ENCODE results near the gene MAD1L1. TPM values are rescaled to one million over a fixed set of nuclear protein-coding genes. Genes with fewer than 3 reads are reported as not detected.

MAD1L1 gene
- total RNA-seq, 1 experiment from 2014 or later: 163 TPM

DNA sequence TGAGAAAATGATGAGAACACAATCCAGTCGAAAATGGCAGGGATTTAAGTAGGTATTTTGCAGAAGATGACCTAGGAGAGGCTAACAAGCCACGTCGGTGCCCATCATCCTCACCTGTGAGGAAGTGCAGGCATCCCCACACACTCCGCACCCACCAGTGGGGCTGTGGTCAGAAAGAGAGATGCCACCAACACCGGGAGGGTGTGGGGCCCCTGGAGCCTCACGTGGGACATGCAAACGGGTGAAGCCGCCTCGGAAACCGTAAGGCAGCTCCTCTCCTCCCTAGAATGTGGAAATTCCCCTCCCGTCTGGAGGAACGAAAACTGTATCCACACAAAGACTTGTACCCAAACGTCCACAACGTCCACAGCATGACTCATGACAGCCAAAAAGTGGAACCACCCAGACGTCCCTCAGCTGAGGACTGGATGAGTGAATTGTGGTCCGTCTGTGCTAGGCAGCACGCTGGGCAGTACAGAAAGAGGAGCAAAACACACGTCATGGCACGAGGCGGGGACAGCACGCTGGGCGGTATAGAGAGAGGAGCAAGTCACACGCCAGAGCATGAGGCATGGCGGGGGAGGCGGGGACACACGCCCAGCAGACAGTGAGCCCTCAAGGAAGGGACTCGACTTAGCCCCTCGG lies 316.7 kb downstream of the MAD1L1 start:
- in situ Hi-C loops (cut with HindIII; ENCODE audit: low sequenced_read_pairs): no loop called here
- no peak for DNase-seq (ENCODE audit: low spot score)

DNA sequence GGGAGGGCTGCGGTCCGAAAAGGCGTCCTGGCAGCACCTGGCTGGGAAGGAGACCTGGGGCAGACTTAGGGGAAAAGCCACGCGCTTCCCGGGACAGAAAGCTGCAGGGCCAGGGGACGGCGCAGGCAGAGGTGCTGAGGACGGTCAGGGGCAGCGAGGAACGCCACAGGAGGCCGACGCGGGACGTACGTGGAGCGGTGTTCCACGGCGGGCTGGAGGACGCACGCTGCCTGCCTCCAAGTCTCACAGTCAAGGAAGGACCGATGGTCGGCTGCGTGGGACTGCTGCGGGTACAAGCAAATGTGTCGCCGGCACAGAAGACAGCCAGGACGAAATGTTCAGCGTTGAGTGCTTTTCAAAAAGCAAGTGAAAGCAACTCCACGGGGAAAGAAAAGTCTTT lies 317.4 kb downstream of the MAD1L1 start:
- no peak for DNase-seq (ENCODE audit: low spot score)
- in situ Hi-C loops (cut with HindIII; ENCODE audit: low sequenced_read_pairs): no loop called here

DNA sequence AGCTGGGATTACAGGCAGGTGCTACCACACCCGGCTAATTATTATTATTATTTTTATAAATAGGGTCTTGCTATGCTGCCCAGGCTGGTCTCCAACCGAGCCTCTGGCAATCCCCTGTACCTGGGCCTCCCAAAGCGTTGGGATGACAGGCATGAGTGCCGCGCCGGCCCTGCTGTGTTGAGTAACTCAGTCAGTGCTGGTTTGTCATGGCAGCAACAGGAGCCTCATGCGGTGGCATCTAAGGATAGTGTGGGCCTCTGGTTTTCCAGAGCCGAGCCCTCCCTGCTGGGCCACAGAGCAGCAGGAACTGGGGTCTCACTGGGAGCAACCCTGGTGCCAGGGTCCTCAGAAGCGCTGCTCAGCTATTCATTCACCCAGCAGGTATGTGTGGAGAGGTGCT lies 318.0 kb downstream of the MAD1L1 start:
- in situ Hi-C loops (cut with HindIII; ENCODE audit: low sequenced_read_pairs): no loop called here
- DNase-seq (ENCODE audit: low spot score): no peak

DNA sequence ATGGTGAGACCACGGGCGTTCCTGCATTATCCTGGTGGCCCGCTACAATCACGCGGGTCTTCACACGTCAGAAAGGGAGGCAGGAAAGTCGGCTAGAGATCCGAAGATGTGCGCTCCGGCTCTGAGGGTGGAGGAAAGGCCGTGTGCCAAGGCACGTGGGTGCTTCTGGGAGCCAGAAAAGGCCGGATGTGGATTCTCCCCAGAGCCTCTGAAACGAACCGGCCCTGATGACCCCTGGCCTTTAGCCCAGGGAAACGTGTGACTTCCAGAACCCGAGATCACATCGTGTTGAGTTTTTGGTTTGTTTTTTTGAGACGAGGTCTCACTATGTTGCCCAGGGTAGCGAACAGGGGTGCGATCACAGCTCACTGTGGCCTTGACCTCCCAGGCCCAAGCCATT lies 318.4 kb downstream of the MAD1L1 start:
- in situ Hi-C loops (cut with HindIII; ENCODE audit: low sequenced_read_pairs): no loop called here
- DNase-seq (ENCODE audit: low spot score): no peak

DNA sequence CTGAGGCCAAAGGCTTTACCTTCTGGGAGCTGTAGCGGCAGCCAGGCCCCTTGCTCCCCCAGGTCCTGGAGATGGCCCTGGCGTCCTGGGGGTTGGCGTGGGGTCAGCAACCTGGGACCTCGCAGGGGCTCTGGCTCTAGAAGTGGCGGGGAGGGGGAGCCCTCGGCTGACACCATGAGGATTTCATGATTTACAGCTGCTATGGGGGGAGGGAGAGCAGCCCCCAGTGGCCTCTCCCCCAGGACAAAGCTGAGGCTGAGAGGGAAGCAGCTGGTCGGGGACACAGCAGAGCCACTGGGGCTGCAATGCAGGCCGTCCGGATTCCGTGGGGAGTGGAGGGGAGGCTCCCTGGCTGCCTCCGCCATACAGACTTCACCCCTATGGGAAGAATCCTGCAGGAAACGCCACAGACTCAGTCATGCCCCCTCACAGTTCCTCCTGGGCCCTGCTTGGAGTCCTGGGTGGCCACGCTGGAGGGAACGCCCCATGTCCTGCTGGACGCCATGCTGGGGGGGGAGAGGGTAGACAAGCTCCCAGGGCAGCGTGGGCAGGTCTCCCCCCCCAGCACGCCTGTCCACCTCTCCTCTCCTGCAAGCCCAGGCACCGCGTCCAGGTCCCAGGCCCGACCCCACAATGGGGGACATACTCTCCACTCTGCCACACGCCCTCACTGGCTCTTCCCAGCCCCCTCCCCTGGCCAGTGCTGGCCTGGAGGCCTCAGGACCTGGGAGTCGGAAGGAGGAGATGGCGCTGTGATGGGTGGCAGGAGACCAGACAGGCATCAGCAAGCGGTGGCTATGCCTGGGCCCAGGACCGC lies 319.1 kb downstream of the MAD1L1 start:
- DNase-seq (ENCODE audit: low spot score): no peak
- in situ Hi-C loops (cut with HindIII; ENCODE audit: low sequenced_read_pairs): no loop called here

DNA sequence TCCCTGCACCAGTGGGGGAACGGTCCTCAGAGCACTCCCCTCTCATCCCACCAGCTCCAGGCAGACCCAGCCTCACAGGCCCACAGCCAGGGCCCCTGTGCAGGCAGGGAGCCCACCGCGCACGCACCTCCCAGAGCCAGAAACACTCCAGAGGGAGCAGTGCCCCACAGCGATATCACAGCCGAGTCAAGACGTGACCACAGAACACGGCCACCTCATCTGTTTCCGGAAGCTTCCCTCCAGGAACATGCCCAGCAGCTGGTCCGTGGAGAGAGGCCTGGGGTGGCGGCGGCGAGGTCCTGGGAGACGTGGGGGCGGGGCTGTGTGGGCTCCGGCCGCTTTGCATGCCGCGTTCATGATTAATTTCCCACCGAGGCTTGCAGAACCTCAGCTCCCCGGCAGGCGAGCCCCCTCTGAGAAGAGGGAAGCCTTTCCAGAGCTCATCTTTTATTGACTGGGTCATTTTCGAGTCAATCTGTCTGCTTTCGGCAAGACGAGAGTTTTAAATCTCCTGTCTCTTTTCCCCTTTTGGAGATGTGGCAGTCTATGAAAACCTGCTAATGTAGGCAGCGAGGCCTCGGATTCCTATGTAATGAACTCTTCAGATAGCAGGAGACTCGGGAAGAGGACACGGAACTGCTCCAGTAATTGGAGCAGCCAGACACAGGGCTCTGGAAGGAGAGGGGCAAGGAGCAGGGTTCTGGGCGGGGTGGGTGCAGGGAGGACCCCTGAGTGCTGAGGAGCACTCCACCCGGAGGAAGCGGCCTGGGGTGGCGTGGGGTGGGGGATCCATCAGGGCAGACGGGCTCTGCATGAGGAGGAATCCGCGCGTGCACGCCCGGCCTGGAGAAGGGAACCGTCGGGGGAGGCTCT lies 319.9 kb downstream of the MAD1L1 start:
- in situ Hi-C loops (cut with HindIII; ENCODE audit: low sequenced_read_pairs): no loop called here
- DNase-seq (ENCODE audit: low spot score): no peak

DNA sequence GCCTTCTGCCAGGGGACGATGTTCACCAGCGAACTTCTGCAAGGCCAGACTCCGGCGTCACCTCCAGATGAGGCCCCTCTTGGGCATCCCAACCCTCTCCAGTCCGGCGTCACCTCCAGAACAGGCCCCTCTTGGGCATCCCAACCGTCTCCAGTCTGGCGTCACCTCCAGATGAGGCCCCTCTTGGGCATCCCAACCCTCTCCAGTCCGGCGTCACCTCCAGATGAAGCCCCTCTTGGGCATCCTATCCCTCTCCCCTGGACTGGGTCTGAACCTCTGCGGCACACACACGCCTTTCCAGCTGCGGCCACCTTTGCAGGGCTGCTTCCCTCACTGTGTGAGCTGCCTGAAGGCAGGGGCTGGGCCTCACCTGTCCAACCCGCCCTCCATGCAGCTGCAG lies 321.2 kb downstream of the MAD1L1 start:
- in situ Hi-C loops (cut with HindIII; ENCODE audit: low sequenced_read_pairs): no loop called here
- DNase-seq (ENCODE audit: low spot score): no peak

DNA sequence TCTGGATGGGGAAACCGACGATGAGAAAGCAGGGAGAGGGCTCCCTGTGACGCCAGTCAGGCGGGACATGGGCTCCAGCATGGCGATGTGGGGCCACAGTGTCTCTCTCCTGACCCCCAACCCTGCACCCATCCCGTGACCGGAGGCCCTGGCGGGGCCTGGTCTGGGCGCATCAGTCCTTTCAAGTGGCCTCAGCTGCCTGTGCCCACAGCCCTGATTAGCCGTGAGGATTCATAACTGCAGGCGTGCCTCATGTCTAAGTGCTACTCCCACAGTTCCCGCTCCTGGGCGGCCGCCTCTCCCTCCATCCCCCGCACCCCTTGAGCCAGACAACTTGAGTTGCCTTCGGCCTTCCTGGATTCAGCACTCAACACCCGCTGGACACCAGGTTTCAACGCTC lies 321.9 kb downstream of the MAD1L1 start:
- DNase-seq (ENCODE audit: low spot score): no peak
- in situ Hi-C loops (cut with HindIII; ENCODE audit: low sequenced_read_pairs): no loop called here

DNA sequence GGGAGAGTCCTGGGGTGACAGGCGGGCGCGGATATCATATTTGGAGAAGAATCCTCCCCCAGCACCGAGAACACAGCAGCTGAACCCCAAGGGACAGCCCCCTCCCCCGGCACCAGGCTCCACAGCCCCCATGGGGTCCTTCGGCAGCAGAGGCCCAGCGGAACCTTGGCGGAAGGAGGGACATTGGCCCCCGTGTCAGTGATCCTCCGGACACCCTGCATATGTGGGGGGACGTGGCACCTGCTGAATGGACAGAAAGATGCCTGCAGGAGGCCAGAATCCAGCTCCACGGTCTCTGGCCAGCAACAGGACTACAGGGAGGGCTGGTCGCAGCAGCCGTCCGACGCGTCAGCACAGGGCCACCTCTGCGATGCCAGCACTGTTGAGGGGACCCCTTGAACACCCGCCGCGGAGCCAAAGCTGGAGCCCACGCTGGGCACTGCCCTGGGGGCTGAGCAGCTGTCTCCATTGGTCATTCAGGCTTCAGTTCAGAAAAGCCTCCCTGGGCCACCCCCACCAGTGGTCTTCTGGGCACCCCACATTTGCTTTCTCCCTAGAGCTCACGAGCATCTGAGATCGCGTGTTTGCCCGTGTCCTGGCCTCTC lies 322.6 kb downstream of the MAD1L1 start:
- in situ Hi-C loops (cut with HindIII; ENCODE audit: low sequenced_read_pairs): no loop called here
- DNase-seq (ENCODE audit: low spot score): no peak

DNA sequence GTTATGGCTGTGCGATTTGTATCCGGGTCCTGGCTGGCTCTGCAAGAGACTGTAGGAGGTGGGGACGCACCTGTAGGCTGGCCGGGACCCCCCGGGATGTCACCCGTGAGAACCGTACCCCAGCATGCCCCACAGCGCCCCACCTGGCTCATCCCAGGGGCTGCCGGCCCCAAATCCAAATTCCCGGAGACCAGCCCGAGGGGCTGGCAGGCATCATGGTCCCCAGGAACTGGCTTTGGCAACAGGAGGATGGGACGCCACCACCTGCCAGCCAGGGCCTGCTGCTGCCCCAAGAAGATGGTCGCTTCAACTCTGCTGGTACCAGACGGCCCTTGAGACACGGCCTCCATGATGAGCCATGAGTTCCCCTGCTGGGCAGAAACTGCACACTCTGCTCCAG lies 323.3 kb downstream of the MAD1L1 start:
- in situ Hi-C loops (cut with HindIII; ENCODE audit: low sequenced_read_pairs): no loop called here
- DNase-seq (ENCODE audit: low spot score): no peak

DNA sequence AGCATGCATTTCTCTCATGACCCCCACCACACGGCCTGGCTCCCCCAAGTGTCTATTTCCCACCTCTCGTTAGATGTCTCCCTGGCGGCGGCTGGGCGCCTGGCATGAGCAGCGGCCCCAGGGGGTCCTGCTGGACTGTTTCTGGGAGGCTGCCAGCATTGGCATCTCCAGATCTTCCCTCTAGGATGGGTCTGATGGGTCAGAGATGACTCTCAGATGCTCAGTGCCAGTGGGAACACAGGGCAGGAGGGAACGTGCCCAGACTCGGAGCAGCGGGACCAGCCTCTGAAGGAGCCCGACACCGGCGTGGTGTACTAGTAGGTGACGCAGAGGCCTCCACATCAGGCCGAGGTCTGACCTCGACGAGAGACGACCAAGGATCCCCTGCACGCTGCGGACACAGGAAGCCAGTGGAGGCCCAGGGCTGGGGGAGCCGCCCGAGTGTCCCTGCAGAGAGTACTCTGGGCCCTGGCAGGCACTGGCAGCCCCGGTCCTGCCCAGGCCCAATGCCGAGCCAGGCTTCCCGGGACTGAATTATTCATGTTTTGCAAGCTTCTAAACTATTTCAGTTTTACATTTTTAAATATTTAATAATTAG lies 323.8 kb downstream of the MAD1L1 start:
- in situ Hi-C loops (cut with HindIII; ENCODE audit: low sequenced_read_pairs): no loop called here
- DNase-seq (ENCODE audit: low spot score): no peak

DNA sequence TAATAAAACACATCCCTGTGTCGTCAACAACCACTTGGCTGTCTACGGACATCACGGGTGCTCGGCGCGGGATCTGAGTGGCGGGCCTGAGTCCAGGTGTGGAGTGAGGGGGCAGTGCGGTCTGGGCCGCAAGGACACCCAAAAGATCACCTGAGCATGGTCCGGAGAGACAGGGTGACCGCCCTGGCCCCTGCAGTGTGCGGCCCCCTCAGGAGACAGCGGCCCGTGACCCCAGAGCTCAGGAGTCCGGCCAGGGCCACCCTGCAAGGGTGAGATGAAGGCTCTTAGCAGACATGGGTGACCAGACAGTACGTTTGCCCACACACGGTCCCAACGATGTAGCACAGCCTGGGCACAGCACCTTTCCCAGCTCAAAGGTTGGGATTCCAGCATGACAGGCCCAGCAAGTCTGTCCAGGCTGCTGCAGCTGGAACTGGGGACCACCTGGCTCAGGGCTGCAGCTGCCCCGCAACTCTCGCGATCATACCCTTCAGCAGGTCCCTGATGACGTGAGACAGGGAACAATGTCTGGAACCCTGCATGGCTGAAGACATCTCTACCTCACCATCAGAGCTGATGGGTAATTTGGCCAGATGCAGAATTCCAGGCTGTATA lies 324.9 kb downstream of the MAD1L1 start:
- in situ Hi-C loops (cut with HindIII; ENCODE audit: low sequenced_read_pairs): no loop called here
- no peak for DNase-seq (ENCODE audit: low spot score)

DNA sequence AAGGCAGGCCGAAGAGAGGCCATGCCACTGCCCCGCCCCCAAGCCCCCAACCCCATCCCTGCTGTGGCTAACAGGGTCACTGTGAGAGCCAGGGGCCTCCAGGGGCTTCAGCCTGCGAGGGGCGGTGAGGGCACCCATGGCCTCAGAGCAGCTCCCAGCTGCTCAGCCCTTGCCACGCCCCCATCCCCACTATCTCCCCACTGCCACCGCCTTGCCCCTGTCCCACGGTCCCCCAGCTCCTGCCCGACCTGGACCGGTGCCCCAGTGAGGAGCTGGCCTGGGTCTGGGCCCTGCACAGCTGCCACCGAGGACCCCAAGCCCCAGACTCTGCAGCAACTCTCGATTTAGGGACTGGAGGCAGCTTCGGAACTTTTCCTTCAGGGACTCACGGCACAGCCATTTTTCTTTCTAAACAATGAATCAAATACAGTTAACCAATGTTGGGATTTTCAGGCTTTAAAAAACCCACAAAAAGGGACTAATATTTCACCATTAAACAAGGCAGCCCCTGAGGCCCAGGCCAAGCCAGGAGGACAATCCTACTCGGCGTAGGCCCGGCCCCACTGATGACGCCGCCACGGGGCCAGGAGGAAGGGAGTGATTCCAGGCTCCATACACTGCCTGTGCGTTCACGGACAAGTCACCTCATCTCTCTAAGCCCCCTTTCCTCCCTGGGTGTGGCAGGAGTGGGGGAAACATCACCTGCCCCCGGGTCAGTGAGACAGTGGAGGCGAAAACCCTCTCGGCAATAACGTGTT lies 325.6 kb downstream of the MAD1L1 start:
- in situ Hi-C loops (cut with HindIII; ENCODE audit: low sequenced_read_pairs): no loop called here
- DNase-seq (ENCODE audit: low spot score): no peak

DNA sequence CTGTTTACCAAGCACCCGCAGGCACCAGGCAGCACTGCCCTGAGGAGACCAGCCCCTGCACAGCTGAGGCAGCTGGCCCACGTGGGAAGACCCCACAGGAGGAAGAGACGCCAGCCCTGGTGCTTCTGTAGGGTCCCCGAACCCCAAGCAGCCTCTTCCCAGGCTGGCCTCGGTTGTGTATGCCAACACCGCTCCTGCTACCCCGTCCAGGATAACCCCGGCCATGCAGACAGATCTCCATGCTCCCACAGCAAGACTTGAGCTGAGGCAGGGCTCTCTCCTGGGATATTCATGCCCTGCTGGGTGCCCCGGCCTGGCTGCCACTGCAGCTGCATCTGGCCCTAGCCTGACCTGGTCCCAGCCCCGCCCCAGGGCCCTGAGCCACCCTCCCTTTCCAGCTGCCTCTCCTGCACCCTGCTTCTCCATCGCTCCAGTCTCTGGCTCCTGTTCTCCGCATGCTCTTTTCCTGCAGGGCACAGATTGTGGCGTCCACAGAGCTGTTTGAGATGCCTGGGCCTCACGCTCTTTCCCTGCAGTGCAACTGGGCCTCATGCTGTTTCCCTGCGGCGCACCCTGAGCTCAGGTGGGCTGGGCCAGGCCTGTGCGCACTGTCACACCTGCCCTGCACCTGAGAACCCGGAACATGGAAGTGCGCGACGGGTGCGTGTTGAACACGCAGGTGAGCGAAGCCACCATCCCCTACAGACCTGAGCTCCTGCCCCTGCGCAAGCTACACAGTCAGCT lies 326.5 kb downstream of the MAD1L1 start:
- DNase-seq (ENCODE audit: low spot score): no peak
- in situ Hi-C loops (cut with HindIII; ENCODE audit: low sequenced_read_pairs): no loop called here

DNA sequence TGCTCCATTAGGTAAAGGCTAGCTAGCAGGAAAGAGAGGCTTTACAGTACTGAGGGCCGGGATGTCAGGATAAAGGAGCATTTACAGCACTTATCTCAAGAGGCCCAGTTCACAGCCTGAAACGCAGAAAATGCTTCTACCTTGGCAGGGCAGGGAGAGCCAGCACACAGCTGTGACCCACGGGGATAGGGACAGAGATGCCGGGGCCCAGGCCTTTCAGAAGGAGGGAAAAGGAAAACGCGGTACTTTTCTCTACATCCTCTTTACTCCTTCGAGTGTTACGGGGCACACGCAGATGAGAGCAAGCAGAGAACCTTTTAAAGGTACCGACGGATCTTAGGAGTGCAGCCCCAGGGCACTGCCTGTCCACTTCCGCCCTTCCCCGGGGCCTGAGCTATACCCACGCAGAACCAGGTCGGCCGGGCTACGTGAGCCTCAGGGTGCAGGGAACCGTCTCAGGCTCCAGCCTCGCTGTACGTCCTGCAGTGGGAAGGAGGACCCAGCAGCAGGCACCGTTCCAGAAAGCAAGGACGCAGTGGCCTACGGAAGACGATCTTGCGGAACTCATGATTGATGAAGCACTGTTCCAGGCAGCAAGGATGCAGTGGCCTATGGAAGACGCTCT lies 330.4 kb downstream of the MAD1L1 start:
- in situ Hi-C loops (cut with HindIII; ENCODE audit: low sequenced_read_pairs): no loop called here
- DNase-seq (ENCODE audit: low spot score): no peak

DNA sequence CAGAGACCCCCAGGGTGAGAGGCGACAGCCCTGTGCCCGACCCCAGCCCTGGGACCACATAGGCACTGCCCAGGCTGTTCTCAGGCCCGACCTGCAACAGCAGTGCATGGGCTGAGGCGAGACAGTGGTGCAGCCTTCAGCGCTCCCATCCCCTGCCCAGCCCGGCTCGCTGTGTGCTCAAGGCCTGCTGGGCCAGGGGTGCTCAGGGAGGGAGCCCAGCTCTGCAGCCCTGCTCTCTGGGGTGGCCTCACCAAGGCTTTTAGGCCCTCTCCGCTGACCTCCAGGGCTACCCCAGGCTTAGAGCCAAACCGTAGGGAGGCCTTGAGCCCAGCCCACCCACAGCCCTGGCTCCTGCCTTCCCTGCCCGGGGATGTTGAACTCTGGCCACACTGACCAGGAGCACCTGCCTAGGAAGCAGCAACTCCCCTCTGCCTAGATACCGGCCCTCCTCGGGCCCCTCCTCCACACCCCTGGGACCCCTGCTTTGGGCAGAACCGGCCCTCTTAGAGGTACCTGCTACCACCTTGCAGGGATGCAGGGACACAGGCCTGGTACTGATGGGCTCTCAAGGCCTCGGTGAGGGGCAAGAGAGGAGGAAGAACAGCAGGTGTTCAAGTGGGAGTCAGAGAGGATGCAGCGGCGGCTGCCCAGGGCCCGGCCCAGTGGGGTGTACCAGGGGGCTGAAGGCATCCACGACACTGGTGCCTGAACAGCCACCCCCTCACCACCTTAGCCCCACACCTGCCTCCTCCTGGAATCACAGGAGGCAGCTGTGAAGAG lies 331.1 kb downstream of the MAD1L1 start:
- in situ Hi-C loops (cut with HindIII; ENCODE audit: low sequenced_read_pairs): no loop called here

More for the DNA sequence above, 331.1 kb downstream of the MAD1L1 start:
- no peak for DNase-seq (ENCODE audit: low spot score)

Data from G401 (cell line).